GM12873 (cell line): ENCODE data around the gene ZFAND2A.

Experiments used
- CTCF ChIP-seq: IDR thresholded peaks from 2 replicates; pipeline ENCODE4 v1.5.1; 2012; ENCODE audit warnings: low read depth, mild to moderate bottlenecking, moderate library complexity, low read length, control low read depth; ENCODE audit not compliant: insufficient read depth; ENCODE audit errors: missing control alignments

Gene ZFAND2A

DNA sequence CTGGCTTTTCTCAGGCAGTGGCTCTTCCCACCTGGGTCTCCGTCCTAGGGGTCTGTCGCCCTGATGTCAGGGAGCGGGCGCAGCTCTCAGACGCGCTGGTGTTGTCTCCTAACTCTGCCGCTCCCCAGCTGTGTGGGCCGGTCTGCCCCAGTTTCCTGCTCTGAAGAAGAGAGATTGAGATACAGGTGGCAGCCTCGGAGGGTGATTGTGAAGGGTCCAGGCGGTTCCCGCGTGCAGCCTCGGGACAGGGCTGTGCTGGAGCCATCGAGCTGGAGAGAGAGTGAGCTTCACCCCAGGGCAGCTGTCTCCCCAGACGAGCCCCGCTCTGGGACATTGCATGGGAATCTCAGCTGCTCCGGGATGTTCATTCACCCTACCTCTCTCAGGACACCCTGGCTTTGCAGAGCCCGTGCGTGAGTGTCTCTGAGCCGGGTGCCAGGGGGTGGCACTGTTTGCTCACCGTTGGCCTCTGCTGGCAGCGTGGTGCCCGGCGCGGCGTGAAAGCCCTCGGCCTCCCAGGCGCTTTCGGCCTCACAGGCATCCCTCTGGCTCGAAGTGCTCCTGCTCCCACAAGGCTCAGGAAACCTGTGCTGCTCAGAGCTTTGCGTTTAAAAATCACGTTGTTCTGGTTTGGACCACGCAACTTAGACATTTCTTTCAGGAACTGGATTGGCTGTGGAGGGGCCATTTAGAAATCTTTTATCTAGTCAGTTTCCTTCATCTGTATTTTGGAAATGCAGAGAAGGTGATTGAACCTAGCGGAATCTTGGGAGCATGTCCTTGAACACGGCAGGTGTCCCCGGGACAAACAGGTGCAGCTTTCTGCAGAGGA lies 33.8 kb upstream of the ZFAND2A start:
- TF ChIP-seq CTCF = peak; percentile 43

DNA sequence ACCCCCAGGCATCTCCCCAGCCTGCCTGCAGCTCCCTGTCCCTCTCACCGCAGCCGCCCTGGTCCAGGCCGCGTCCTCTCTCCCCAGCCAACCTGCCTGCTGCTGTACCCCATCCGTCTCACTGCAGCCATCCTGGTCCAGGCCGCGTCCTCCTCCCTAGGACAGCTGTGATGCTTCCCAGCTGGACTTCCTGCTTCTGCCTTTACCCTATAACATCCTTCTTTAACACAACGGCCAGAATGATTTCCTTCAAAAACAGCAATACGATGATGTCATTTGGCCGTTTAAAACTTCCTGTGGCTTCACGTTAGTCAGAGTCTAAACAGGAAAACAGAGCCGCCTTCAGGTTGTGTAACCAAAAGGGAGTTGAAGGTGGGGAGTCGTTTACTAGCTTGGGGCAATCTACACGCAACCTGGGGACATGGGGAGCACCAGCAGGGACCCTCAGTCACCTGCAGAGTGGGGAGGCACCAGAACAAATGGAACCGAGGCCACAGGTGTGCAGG lies 32.2 kb upstream of the ZFAND2A start:
- TF ChIP-seq CTCF = peak; percentile 8

DNA sequence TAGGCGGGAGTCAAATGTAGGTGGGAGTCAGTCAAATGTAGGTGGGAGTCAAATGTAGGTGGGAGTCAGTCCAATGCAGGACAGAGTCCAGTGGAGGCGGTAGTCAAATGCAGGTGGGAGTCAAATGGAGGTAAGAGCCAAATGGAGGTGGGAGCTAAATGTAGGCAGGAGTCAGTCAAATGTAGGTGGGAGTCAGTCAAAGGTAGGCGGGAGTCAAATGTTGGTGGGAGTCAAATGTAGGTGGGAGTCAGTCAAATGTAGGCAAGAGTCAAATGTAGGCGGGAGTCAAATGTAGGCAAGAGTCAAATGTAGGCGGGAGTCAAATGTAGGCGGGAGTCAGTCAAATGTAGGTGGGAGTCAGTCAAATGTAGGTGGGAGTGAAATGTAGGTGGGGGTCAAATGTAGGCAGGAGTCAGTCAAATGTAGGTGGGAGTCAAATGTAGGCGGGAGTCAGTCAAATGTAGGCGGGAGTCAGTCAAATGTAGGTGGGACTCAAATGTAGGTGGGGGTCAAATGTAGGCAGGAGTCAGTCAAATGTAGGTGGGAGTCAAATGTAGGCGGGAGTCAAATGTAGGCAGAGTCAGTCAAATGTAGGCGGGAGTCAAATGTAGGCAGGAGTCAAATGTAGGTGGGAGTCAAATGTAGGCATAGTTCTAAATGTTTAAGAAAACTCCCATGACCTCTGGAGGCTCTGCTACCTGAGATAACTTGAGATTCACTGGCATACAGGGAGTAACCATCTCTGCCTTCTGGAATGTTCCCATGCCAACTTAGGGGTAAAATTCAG lies 30.2 kb upstream of the ZFAND2A start:
- TF ChIP-seq CTCF = no peak

GRCh38 chr7:1188720-1189294 lies 28.8 kb upstream of the ZFAND2A start:
- no peak for TF ChIP-seq CTCF

DNA sequence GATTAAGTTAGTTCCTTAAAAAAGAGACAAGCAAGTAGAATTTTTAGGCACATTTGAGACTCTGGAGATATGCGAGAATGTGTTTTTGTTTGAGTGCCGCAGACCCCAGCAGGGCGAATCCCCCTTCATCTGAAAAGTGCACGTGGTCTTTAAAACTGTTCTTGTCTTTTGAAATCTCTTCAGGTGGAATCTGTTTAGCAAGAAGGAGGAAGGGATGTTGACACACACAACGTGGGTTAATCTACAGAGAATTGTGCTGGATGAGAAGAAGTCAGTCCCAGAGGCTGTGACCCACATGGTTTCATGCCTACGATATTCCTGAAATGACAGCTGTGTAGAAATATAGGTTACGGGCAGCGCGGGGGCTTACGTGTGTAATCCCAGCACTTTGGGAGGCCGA lies 27.1 kb upstream of the ZFAND2A start:
- no peak for TF ChIP-seq CTCF

DNA sequence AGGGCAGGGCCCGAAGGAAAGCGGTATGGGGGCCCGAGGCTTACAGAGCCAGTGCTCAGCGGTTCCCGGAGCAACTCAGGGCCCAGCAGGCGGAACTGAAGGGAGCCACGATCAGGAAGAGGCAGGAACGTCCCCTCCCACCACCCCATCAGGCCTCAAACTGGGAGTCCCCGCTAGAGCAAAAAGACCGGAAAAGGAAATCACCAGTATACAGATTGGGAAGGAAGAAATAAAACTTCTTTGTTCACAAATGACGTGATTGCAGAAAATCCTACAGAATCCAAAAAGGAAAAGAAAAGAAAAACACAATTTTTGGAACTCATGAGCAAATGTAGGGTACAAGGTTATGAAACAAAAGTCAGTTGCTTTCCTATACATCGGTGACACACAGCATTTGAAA lies 21.6 kb upstream of the ZFAND2A start:
- TF ChIP-seq CTCF = no peak

- TF ChIP-seq CTCF = no peak
Observed at GRCh38 chr7:1181031-1181430, 21.0 kb upstream of the ZFAND2A start.
